Esophagus muscularis mucosa (tissue), 3 donors: Measurements from ENCODE around the gene KRTAP2-1.

ENCODE experiments used
- CTCF ChIP-seq, 3 experiments: fragments of 200-600 bp in 2 of 3; fragments of 450-650 bp in 1 of 3; sonication (generic) in 2 of 3; IDR thresholded peaks; one replicate each; pipeline ENCODE4 v1.5.1; 2017 to 2019; ENCODE audit warnings: antibody characterized with exemption in 3 of 3, mild to moderate bottlenecking in 2 of 3, moderate library complexity in 1 of 3
- POLR2AphosphoS5 ChIP-seq, 2 donors: sonication (generic); formaldehyde crosslinking; IDR thresholded peaks; one replicate each; pipeline ENCODE4 v1.6.1; 2017; ENCODE audit warnings: antibody characterized with exemption in 2 of 2

GRCh38 chr17:40996829-40997228 lies 50.3 kb downstream of the KRTAP2-1 start:
- TF ChIP-seq CTCF (IDR thresholded peaks at IDR 0.05) = no peak
- no peak for TF ChIP-seq POLR2AphosphoS5 (IDR thresholded peaks at IDR 0.05)
